K562 (cell line): ENCODE measurements around the gene BRAF. TPM values are rescaled to one million over a fixed set of nuclear protein-coding genes. Genes with fewer than 3 reads are reported as not detected.

Source experiments
- ATAC-seq: fragments of 200-7000 bp; cut with Tn5 transposase; 3 replicates; pipeline ENCODE4 v1.9.1; 2020; ENCODE audit warnings: moderate library complexity
- BruUV-seq: library from RNA; stranded (reverse); fragments of 400-500 nt; replicated peaks from 2 replicates; lab custom pipeline; 2021; lab: Mats Ljungman, UMichigan
- CTCF ChIA-PET: fragments of 300-600 bp; formaldehyde crosslinking; extraction: SDS; loops from one replicate; lab custom pipeline; 2021; ENCODE audit warnings: low intra/inter-chr PET ratio; lab: Yijun Ruan, JAX
- POLR2A ChIA-PET: fragments of 300-600, 350-650 bp; sonication (Branson Sonifier 250); formaldehyde crosslinking; extraction: SDS; loops from one replicate; lab custom pipeline; 2021; ENCODE audit warnings: antibody characterized with exemption, inconsistent platforms; lab: Yijun Ruan, JAX
- DNase-seq, 4 experiments: peaks; one replicate each; pipeline versions ENCODE4 v3.0.0 to v3.0.0-alpha.2; 2011 to 2018; ENCODE audit warnings: low spot score in 3 of 4, mixed read lengths in 3 of 4; ENCODE audit errors: extremely low read depth in 1 of 4
- FAIRE-seq: peaks from 2 replicates; lab custom pipeline; 2011; peaks lifted over from hg19 to GRCh38; lab: Jason Lieb, UNC
- H2AFZ ChIP-seq: 2 replicates; pipeline ENCODE4 v1.6.0; 2011; ENCODE audit warnings: low read depth, low read length, control low read depth, inconsistent platforms
- H3K27ac ChIP-seq: fragments of 200-600 bp; 3 replicates; pipeline ENCODE4 v1.8.0; 2011; ENCODE audit warnings: low read depth, mild to moderate bottlenecking, control low read depth, inconsistent platforms, low read length, moderate library complexity, mixed read lengths; ENCODE audit errors: extremely low read depth
- H3K27me3 ChIP-seq, 2 experiments: fragments of 300-600 bp in 1 of 2; 2 replicates in 1 of 2; 3 replicates in 1 of 2; pipeline versions ENCODE4 v1.6.0 to v1.8.0; 2011; ENCODE audit warnings: inconsistent platforms in 2 of 2, low read length in 2 of 2, mild to moderate bottlenecking in 1 of 2, mixed read lengths in 1 of 2, moderate library complexity in 1 of 2; ENCODE audit not compliant: control insufficient read depth in 2 of 2, insufficient read depth in 2 of 2
- H3K36me3 ChIP-seq: fragments of 300-600 bp; 3 replicates; pipeline ENCODE4 v1.8.0; 2011; ENCODE audit warnings: mild to moderate bottlenecking, low read length, inconsistent platforms; ENCODE audit not compliant: control insufficient read depth, insufficient read depth
- H3K4me1 ChIP-seq, 2 experiments: fragments of 200-600 bp in 1 of 2; replicated peaks in 1 of 2; 2 replicates in 1 of 2; 3 replicates in 1 of 2; pipeline versions ENCODE4 v1.5.1 to v1.8.0; 2011; ENCODE audit warnings: inconsistent platforms in 2 of 2, low read length in 2 of 2, mild to moderate bottlenecking in 1 of 2, mixed read lengths in 1 of 2, moderate library complexity in 1 of 2; ENCODE audit not compliant: control insufficient read depth in 2 of 2, insufficient read depth in 2 of 2
- H3K4me2 ChIP-seq: 2 replicates; pipeline ENCODE4 v1.6.1; 2011; ENCODE audit warnings: low read length, control low read depth, inconsistent platforms, mixed read lengths; ENCODE audit not compliant: insufficient read depth
- H3K4me3 ChIP-seq: fragments of 200-600 bp; sonication (generic), shearing (Covaris generic); 2 replicates; pipeline ENCODE4 v1.5.1; 2016; ENCODE audit warnings: control low read depth, inconsistent platforms
- H3K79me2 ChIP-seq: fragments of 200-600 bp; 3 replicates; pipeline ENCODE4 v1.8.0; 2011; ENCODE audit warnings: low read length, inconsistent platforms; ENCODE audit not compliant: control insufficient read depth, insufficient read depth
- H3K9ac ChIP-seq, 2 experiments: 2 replicates each; pipeline versions ENCODE4 v1.6.0 to v1.6.1; 2011; ENCODE audit warnings: low read depth in 2 of 2, low read length in 2 of 2, control low read depth in 1 of 2, inconsistent platforms in 1 of 2, mild to moderate bottlenecking in 1 of 2, mixed read lengths in 1 of 2; ENCODE audit not compliant: insufficient read depth in 1 of 2
- H3K9me1 ChIP-seq: one replicate; pipeline ENCODE4 v1.6.0; 2011; ENCODE audit warnings: inconsistent platforms, mild to moderate bottlenecking, low read length, moderate library complexity; ENCODE audit not compliant: control insufficient read depth, insufficient read depth
- H3K9me3 ChIP-seq: replicated peaks from 2 replicates; pipeline ENCODE4 v1.5.1; 2011; ENCODE audit warnings: low read depth, low read length, inconsistent platforms; ENCODE audit not compliant: control insufficient read depth, insufficient read depth
- H4K20me1 ChIP-seq: replicated peaks from 2 replicates; pipeline ENCODE4 v1.6.1; 2011; ENCODE audit warnings: low read length, inconsistent platforms, mixed read lengths; ENCODE audit not compliant: control insufficient read depth, insufficient read depth
- CREB3L1 ChIP-seq: fragments of 450-650 bp; IDR thresholded peaks from 2 replicates; pipeline ENCODE4 v1.6.1; 2014; ENCODE audit warnings: low read depth, mild to moderate bottlenecking, moderate library complexity, borderline replicate concordance
- CTCF ChIP-seq, 3 experiments: IDR thresholded peaks in 2 of 3; conservative IDR thresholded peaks in 1 of 3; 2 replicates each; pipeline ENCODE4 v1.5.1; 2011 to 2012; ENCODE audit warnings: low read length in 3 of 3, mild to moderate bottlenecking in 3 of 3, control low read depth in 2 of 3, improper control_type of control experiment in 1 of 3, inconsistent platforms in 1 of 3, low read depth in 1 of 3, mixed read lengths in 1 of 3, moderate library complexity in 1 of 3; ENCODE audit not compliant: insufficient read depth in 2 of 3
- PML ChIP-seq: IDR thresholded peaks from 2 replicates; pipeline ENCODE4 v1.6.1; 2012; ENCODE audit warnings: low read length, inconsistent platforms
- WGBS: fragments of 100-300 bp; shearing (Covaris generic); methylation state at CpG from one replicate; pipeline ENCODE4 v1.1.6; 2016; ENCODE audit warnings: low coverage, mixed read lengths; ENCODE audit not compliant: insufficient coverage; ENCODE audit errors: missing lambda C conversion rate; 5-methylcytosine and 5-hydroxymethylcytosine counted together
- in situ Hi-C: fragments of 300-500 bp; cut with MboI; formaldehyde crosslinking; loops from 4 replicates; pipeline ENCODE4 v1.15.0; 2018; ENCODE audit warnings: inconsistent platforms, mixed read lengths
- intact Hi-C: fragments of 100-400 bp; cut with micrococcal nuclease; formaldehyde crosslinking; loops from 2 replicates; pipeline ENCODE4 v1.14.2; 2022
- polyA plus RNA-seq, 8 experiments: library from polyadenylated mRNA; depleted of rRNA in 4 of 8; stranded (reverse) in 5 of 8; unstranded in 3 of 8; fragments of >200 nt; fragmentation: Nextera tagmentation in 2 of 8; fragmentation: Illumina TruSeq in 1 of 8; extraction: Ambion mirVana in 2 of 8; extraction: Trizol in 1 of 8; gene quantifications; 2 replicates each; pipeline versions ENCODE4 v1.2.1 to v1.2.3, GENCODE V29; 2011 to 2014; ENCODE audit warnings: inconsistent platforms in 1 of 8, missing spikeins in 1 of 8
- total RNA-seq, 7 experiments: library from RNA; depleted of rRNA in 6 of 7; stranded (reverse); fragments of >200 nt in 6 of 7; fragmentation: Illumina TruSeq in 2 of 7; extraction: Trizol in 2 of 7; gene quantifications; 2 replicates each; pipeline versions ENCODE4 v1.2.1 to v1.2.3, GENCODE V29; 2011 to 2021; ENCODE audit warnings: low replicate concordance in 1 of 7

BRAF gene
- total and polyA plus RNA-seq, 9 of the 15 experiments (the other 6 are each of a cell fraction or from before 2014, with no cell fraction given) = 3.6 to 38.3 (median 21.9) TPM

- H3K36me3 ChIP-seq = no peaks in the 10 kb centered on the region
- TF ChIP-seq CTCF (IDR thresholded peaks at IDR 0.05 in 2 of 3, conservative IDR thresholded peaks at IDR 0.05 in 1 of 3; ENCODE audit: insufficient read depth in 2 of 3, low read depth in 1 of 3, low read length in 3 of 3) (peak; percentile 29 to 68 (median 32); a peak in 4 of 6 replicates), PML (no peak), CREB3L1 (no peak)
- TF ChIP-seq, all 486 proteins: peak for 1
- no TSS peak for BruUV-seq
- peaks cover 0 to 5% of the 10 kb centered on the region in 2 experiments; a peak in 1 of 5 replicates for H3K4me1 ChIP-seq
- no peak overlapping the region for H3K27ac ChIP-seq
- H2AFZ ChIP-seq = no peak overlapping the region
- H3K9me3 ChIP-seq = no peaks in the 10 kb centered on the region
- in situ Hi-C loops = no loop called here
- intact Hi-C loops = loop anchor here (10.0 kb wide), 1 partner anchor 235 kb away; the partner anchor contains the start of gene BRAF
- 67% methylated on average over 16 of the region's 16 CpGs for WGBS
- CTCF ChIA-PET = no interaction called here
- H3K79me2 ChIP-seq = no peaks in the 10 kb centered on the region
- peak in 1 of 4 experiments; percentile 19 for DNase-seq
- no peak overlapping the region for H3K4me3 ChIP-seq
- no peaks in the 10 kb centered on the region for H3K27me3 ChIP-seq
- H3K9me1 ChIP-seq = no peaks in the 10 kb centered on the region
- FAIRE-seq = no peak
- no peak overlapping the region for H3K9ac ChIP-seq
- H4K20me1 ChIP-seq = no peaks in the 10 kb centered on the region
- H3K4me2 ChIP-seq = no peak overlapping the region
- POLR2A ChIA-PET = interaction anchor here (0.6 to 1.6 kb wide), 3 partner anchors 8 to 94 kb away, joined by 3 to 7 read pairs (median 5); no protein-coding TSS in a partner anchor
- peak; percentile 63 for ATAC-seq
Measured at GRCh38 chr7:140689199-140690152, 235.3 kb downstream of the BRAF start.
